Measurements from ENCODE around the gene ARHGEF40. TPM values are rescaled to one million over a fixed set of nuclear protein-coding genes. Genes with fewer than 3 reads are reported as not detected.

The ARHGEF40 gene
- polyA plus RNA-seq, 4 donors, result 2.2 to 26.1 (median 7.2) TPM

GRCh38 chr14:21070610-21071224 is 613 bp downstream of the ARHGEF40 start:
- H3K36me3 ChIP-seq (ENCODE audit: control insufficient read depth in 3 of 3, insufficient read depth in 2 of 3, low read depth in 1 of 3, low read length in 3 of 3), result peaks cover 0 to 30% (median 2%) of the 10 kb centered on the region in 3 donors
- peaks cover 0 to 14% (median 4%) of the 10 kb centered on the region in 3 donors for H3K4me1 ChIP-seq (ENCODE audit: control insufficient read depth in 3 of 3, insufficient read depth in 2 of 3, low read depth in 1 of 3, low read length in 2 of 3)
- no peaks in the 10 kb centered on the region for H3K9me3 ChIP-seq (ENCODE audit: control insufficient read depth in 2 of 2, insufficient read depth in 1 of 2, low read depth in 1 of 2, low read length in 1 of 2)
- peaks cover 0 to 11% (median 0%) of the 10 kb centered on the region in 3 donors for H3K27me3 ChIP-seq (ENCODE audit: control insufficient read depth in 3 of 3, insufficient read depth in 3 of 3, low read length in 3 of 3)
- FAIRE-seq (no peak), DNase-seq (peak in 1 of 2 donors; percentile 32)
- H3K4me3 ChIP-seq (ENCODE audit: low read depth in 1 of 3, low read length in 3 of 3), result peak overlapping the region; percentile 67 to 85 (median 68)
- H3K27ac ChIP-seq (ENCODE audit: low read depth in 1 of 3, low read length in 2 of 3), result peak overlapping the region; percentile 57 to 88 (median 84)
- WGBS, 3 donors, result 0 to 1% (median 1%) methylated on average over 23 of the region's 23 CpGs

GRCh38 chr14:21071225-21072030 is 1.3 kb downstream of the ARHGEF40 start:
- Histone ChIP-seq H3K4me3 (ENCODE audit: low read depth in 1 of 3, low read length in 3 of 3) (peak overlapping the region in 2 of 3 donors; percentile 68 to 85), H3K9me3 (ENCODE audit: control insufficient read depth in 2 of 2, insufficient read depth in 1 of 2, low read depth in 1 of 2, low read length in 1 of 2) (no peaks in the 10 kb centered on the region), H3K4me1 (ENCODE audit: control insufficient read depth in 3 of 3, insufficient read depth in 2 of 3, low read depth in 1 of 3, low read length in 2 of 3) (peaks cover 0 to 14% (median 4%) of the 10 kb centered on the region in 3 donors), H3K27me3 (ENCODE audit: control insufficient read depth in 3 of 3, insufficient read depth in 3 of 3, low read length in 3 of 3) (peaks cover 0 to 11% (median 0%) of the 10 kb centered on the region in 3 donors), H3K27ac (ENCODE audit: low read depth in 1 of 3, low read length in 2 of 3) (peak overlapping the region; percentile 57 to 88 (median 84)), H3K36me3 (ENCODE audit: control insufficient read depth in 3 of 3, insufficient read depth in 2 of 3, low read depth in 1 of 3, low read length in 3 of 3) (peaks cover 0 to 34% (median 2%) of the 10 kb centered on the region in 3 donors)
- FAIRE-seq (no peak), DNase-seq (peak; percentile 51 to 87)
- WGBS, 3 donors, result 1 to 2% (median 2%) methylated on average over 29 to 37 of the region's 37 CpGs

GRCh38 chr14:21072031-21072473 is 1.9 kb downstream of the ARHGEF40 start:
- H3K27ac ChIP-seq (ENCODE audit: low read depth in 1 of 3, low read length in 2 of 3), result peak overlapping the region in 2 of 3 donors; percentile 84 to 88
- peaks cover 0 to 11% (median 0%) of the 10 kb centered on the region in 3 donors for H3K27me3 ChIP-seq (ENCODE audit: control insufficient read depth in 3 of 3, insufficient read depth in 3 of 3, low read length in 3 of 3)
- 25 to 57% (median 45%) methylated on average over 4 of the region's 4 CpGs for WGBS, 3 donors
- peaks cover 0 to 39% (median 2%) of the 10 kb centered on the region in 3 donors for H3K36me3 ChIP-seq (ENCODE audit: control insufficient read depth in 3 of 3, insufficient read depth in 2 of 3, low read depth in 1 of 3, low read length in 3 of 3)
- peaks cover 0 to 14% (median 4%) of the 10 kb centered on the region in 3 donors for H3K4me1 ChIP-seq (ENCODE audit: control insufficient read depth in 3 of 3, insufficient read depth in 2 of 3, low read depth in 1 of 3, low read length in 2 of 3)
- FAIRE-seq (no peak), DNase-seq (no peak)
- peak overlapping the region in 1 of 3 donors; percentile 85 for H3K4me3 ChIP-seq (ENCODE audit: low read depth in 1 of 3, low read length in 3 of 3)
- no peaks in the 10 kb centered on the region for H3K9me3 ChIP-seq (ENCODE audit: control insufficient read depth in 2 of 2, insufficient read depth in 1 of 2, low read depth in 1 of 2, low read length in 1 of 2)

DNA sequence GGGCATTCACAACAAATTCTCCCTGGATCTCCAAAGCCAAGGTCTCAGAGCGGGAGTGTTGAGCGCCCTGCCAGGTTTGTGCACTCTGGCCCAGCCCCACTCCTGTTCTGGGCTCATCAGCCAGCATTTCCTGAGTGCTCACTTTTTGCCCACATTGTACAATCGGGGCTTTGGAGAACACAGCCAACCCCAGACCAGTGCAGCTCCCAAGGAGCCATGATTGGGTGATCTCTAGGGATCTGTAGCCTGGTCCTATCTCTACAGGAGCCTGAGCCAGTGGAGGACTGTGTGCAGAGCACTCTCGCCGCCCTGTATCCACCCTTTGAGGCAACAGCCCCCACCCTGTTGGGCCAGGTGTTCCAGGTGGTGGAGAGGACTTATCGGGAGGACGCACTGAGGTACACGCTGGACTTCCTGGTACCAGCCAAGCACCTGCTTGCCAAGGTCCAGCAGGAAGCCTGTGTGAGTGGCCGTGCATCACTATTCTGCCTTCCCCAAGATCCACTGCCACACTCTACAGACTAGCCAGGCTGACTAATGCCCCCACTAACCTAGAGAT is 2.8 kb downstream of the ARHGEF40 start:
- Histone ChIP-seq H3K4me1 (ENCODE audit: control insufficient read depth in 3 of 3, insufficient read depth in 2 of 3, low read depth in 1 of 3, low read length in 2 of 3) (peaks cover 0 to 14% (median 4%) of the 10 kb centered on the region in 3 donors), H3K27me3 (ENCODE audit: control insufficient read depth in 3 of 3, insufficient read depth in 3 of 3, low read length in 3 of 3) (peaks cover 0 to 11% (median 0%) of the 10 kb centered on the region in 3 donors), H3K9me3 (ENCODE audit: control insufficient read depth in 2 of 2, insufficient read depth in 1 of 2, low read depth in 1 of 2, low read length in 1 of 2) (no peaks in the 10 kb centered on the region), H3K27ac (ENCODE audit: low read depth in 1 of 3, low read length in 2 of 3) (peak overlapping the region in 1 of 3 donors; percentile 88), H3K4me3 (ENCODE audit: low read depth in 1 of 3, low read length in 3 of 3) (no peak overlapping the region), H3K36me3 (ENCODE audit: control insufficient read depth in 3 of 3, insufficient read depth in 2 of 3, low read depth in 1 of 3, low read length in 3 of 3) (peaks cover 0 to 46% (median 2%) of the 10 kb centered on the region in 3 donors)
- DNase-seq (peak in 1 of 2 donors; percentile 74), FAIRE-seq (no peak)
- WGBS, 3 donors, result 39 to 65% (median 51%) methylated on average over 9 of the region's 9 CpGs

DNA sequence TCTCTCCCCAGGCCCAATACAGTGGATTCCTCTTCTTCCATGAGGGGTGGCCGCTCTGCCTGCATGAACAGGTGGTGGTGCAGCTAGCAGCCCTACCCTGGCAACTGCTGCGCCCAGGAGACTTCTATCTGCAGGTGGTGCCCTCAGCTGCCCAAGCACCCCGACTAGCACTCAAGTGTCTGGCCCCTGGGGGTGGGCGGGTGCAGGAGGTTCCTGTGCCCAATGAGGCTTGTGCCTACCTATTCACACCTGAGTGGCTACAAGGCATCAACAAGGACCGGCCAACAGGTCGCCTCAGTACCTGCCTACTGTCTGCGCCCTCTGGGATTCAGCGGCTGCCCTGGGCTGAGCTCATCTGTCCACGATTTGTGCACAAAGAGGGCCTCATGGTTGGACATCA is 3.8 kb downstream of the ARHGEF40 start:
- FAIRE-seq (no peak), DNase-seq (no peak)
- 83 to 85% (median 83%) methylated on average over 9 of the region's 9 CpGs for WGBS, 3 donors
- H3K36me3 ChIP-seq (ENCODE audit: control insufficient read depth in 3 of 3, insufficient read depth in 2 of 3, low read depth in 1 of 3, low read length in 3 of 3), result peaks cover 0 to 56% (median 2%) of the 10 kb centered on the region in 3 donors
- H3K4me1 ChIP-seq (ENCODE audit: control insufficient read depth in 3 of 3, insufficient read depth in 2 of 3, low read depth in 1 of 3, low read length in 2 of 3), result peaks cover 0 to 10% (median 4%) of the 10 kb centered on the region in 3 donors
- no peak overlapping the region for H3K27ac ChIP-seq (ENCODE audit: low read depth in 1 of 3, low read length in 2 of 3)
- H3K27me3 ChIP-seq (ENCODE audit: control insufficient read depth in 3 of 3, insufficient read depth in 3 of 3, low read length in 3 of 3), result peaks cover 0 to 10% (median 0%) of the 10 kb centered on the region in 3 donors
- no peak overlapping the region for H3K4me3 ChIP-seq (ENCODE audit: low read depth in 1 of 3, low read length in 3 of 3)
- H3K9me3 ChIP-seq (ENCODE audit: control insufficient read depth in 2 of 2, insufficient read depth in 1 of 2, low read depth in 1 of 2, low read length in 1 of 2), result no peaks in the 10 kb centered on the region

- no peak overlapping the region for H3K27ac ChIP-seq (ENCODE audit: low read depth in 1 of 3, low read length in 2 of 3)
- H3K4me3 ChIP-seq (ENCODE audit: low read depth in 1 of 3, low read length in 3 of 3), result no peak overlapping the region
- H3K36me3 ChIP-seq (ENCODE audit: control insufficient read depth in 3 of 3, insufficient read depth in 2 of 3, low read depth in 1 of 3, low read length in 3 of 3), result peaks cover 0 to 63% (median 2%) of the 10 kb centered on the region in 3 donors
- no peak for DNase-seq
- H3K9me3 ChIP-seq (ENCODE audit: control insufficient read depth in 2 of 2, insufficient read depth in 1 of 2, low read depth in 1 of 2, low read length in 1 of 2), result no peaks in the 10 kb centered on the region
- H3K27me3 ChIP-seq (ENCODE audit: control insufficient read depth in 3 of 3, insufficient read depth in 3 of 3, low read length in 3 of 3), result peaks cover 0 to 3% (median 0%) of the 10 kb centered on the region in 3 donors
- H3K4me1 ChIP-seq (ENCODE audit: control insufficient read depth in 3 of 3, insufficient read depth in 2 of 3, low read depth in 1 of 3, low read length in 2 of 3), result peaks cover 0 to 2% (median 2%) of the 10 kb centered on the region in 3 donors
- FAIRE-seq, result no peak
- WGBS, 3 donors, result 82 to 88% (median 82%) methylated on average over 26 of the region's 26 CpGs
These were observed 4.5 kb downstream of the ARHGEF40 start for GRCh38 chr14:21074398-21075272.

DNA sequence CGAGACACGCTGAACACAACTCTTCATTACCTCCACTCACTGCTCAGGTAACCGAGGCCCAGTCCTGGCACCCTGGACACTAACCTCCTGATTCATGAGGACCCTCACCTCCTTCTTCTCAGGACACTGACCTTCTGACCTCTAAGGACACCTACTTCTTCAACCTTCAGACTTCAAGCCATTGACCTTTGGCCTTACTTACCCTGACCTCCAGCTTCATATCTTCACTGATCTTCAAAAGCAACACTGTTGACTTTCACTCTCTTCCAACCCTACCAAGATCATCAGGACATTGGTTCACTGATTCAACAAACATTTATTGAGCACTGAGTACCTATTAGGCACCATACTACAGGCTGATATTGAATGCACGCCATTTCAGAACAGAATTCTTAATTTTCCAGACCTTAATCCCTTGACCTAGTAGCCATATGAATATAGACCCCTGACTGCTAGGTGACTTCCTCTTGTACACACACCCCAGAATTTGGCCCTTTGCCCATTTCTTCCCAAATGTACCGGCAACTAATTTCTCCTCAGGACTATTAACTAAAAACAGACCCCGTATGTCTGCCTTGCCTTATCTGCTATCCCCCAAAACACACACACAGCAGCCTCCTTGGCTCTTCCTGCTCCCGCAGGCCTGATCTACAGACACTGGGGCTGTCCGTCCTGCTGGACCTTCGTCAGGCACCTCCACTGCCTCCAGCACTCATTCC is 5.8 kb downstream of the ARHGEF40 start:
- DNase-seq (no peak), FAIRE-seq (no peak)
- H3K4me3 ChIP-seq (ENCODE audit: low read depth in 1 of 3, low read length in 3 of 3), result no peak overlapping the region
- H3K36me3 ChIP-seq (ENCODE audit: control insufficient read depth in 3 of 3, insufficient read depth in 2 of 3, low read depth in 1 of 3, low read length in 3 of 3), result peaks cover 0 to 73% (median 2%) of the 10 kb centered on the region in 3 donors
- no peak overlapping the region for H3K27ac ChIP-seq (ENCODE audit: low read depth in 1 of 3, low read length in 2 of 3)
- H3K9me3 ChIP-seq (ENCODE audit: control insufficient read depth in 2 of 2, insufficient read depth in 1 of 2, low read depth in 1 of 2, low read length in 1 of 2), result no peaks in the 10 kb centered on the region
- H3K4me1 ChIP-seq (ENCODE audit: control insufficient read depth in 3 of 3, insufficient read depth in 2 of 3, low read depth in 1 of 3, low read length in 2 of 3), result no peaks in the 10 kb centered on the region
- H3K27me3 ChIP-seq (ENCODE audit: control insufficient read depth in 3 of 3, insufficient read depth in 3 of 3, low read length in 3 of 3), result no peaks in the 10 kb centered on the region
- 87 to 91% (median 87%) methylated on average over 9 of the region's 9 CpGs for WGBS, 3 donors
